HG02938 (cell line): ENCODE measurements around the gene NEK8.
A peak's percentile ranks its signal among the peaks of the same experiment; 100 is the strongest.

Experiments
- ATAC-seq: cut with Tn5 transposase; IDR thresholded peaks from one replicate; pipeline ENCODE4 v1.9.1; 2021; ENCODE audit warnings: mild to moderate bottlenecking, moderate library complexity; ENCODE audit not compliant: unreplicated experiment

Gene NEK8

DNA sequence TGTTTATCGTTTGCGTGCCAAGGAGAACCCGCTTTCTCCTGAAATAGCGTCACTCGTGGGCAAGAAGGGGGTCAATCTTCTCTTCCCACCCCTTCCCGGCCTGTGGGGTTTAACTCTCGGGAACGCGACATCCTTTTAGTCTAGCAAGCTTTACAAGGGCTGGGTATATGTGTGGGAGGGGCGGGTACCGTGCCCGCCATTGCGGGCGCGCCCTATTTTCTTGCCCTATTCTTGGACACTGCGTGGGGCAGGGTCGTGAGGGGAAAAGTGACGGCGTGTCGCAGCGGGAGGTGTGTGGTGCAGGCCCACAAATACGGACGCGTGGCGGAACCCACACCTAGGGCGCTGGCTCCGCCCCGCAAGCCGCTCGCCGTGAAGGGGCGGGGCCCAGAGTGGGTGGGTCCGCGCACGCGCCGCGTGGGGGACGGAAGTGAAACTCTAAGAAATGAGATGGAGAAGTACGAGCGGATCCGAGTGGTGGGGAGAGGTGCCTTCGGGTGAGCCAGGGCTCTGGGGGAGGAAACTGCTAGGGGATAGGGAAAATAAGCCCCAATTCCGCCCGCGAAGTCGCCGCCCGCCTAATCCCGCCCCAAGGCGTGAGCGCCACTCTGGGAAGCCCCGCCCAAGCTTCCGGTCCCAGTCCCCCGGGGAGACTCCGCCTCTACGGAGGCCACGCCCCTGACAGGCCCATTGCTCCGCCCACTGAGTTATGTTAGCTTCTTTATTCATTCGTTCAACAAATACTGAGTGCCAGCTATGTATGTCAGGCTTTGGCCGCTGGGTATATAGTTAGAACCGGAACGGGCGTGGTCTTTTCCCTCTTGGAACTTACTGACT lies at the start of gene NEK8:
NEK8 (plus strand) TSS at position 425 of the 837 bp plus-strand sequence; CDS start at position 451, 26 bp downstream.
- ATAC-seq = peak; percentile 28

DNA sequence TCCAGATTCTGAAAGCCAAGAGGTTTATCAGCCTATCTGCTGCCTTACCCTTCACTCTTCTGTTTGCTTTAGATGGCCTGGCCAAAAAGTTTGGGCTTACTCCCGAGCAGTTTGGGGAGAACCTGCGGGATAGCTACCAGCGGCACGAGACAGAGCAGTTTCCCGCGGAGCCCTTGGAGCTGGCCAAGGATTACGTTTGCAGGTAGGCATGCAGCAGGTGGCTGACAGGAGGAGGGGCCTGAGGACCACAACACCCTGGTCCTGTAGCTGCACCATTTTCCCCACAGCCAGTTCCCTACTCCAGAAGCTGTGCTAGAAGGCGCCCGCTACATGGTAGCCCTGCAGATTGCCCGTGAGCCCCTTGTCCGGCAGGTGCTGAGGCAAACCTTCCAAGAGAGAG lies 45.9 kb upstream of the NEK8 start:
- ATAC-seq = no peak

DNA sequence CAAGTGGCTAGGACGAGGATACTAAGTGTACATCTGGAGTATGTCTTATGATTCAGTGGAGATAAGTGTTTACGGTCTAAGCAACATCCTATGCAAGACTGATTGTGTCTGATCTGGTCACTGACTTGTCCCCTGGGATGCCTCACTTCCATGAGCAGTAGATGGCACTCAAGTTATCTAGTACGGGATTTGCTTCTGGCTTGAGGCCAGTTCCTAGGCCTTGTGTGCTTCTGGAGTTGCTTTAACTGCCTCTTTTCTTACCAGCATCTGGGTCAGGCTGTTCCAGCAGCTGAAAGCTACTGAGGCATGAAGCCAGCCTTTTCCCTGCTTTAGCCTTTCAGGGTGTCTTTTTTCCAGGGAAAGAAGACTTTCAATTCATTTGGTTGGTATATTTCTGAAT lies 43.6 kb upstream of the NEK8 start:
- ATAC-seq = no peak

DNA sequence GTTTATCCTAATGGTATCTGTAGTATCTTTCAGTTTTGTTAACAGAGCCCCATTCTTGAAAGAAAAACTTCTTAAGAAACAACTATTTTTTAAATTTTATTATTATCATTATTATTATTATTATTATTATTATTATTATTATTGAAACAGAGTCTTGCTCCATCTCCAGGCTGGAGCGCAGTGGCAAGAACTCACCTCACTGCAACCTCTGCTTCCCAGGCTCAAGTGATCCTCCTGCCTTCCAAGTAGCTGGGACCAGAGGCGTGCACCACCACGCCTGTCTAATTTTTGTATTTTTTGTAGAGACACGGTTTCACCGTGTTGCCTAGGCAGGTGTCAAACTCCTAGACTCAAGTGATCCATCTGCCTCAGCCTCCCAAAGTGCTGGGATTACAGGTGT lies 43.2 kb upstream of the NEK8 start:
- ATAC-seq = no peak

DNA sequence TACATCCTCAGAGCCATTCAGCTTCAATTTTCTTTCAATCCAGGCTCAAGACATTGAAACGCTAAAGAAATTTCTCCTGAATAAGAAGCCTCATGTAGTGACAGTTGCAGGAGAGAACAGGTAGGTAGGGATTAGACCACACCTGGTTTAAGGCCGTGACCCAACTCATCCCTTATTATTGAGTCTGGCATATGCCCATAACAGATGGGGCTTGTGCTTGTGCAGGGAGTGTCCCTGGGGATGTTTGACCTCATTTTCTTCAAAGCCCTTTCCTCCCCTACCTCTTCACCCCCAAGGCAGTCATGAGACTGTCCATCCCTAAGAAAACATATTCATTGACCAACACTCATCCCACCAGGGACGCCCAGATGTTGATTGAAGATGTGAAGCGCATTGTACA lies 42.3 kb upstream of the NEK8 start:
- ATAC-seq = no peak

DNA sequence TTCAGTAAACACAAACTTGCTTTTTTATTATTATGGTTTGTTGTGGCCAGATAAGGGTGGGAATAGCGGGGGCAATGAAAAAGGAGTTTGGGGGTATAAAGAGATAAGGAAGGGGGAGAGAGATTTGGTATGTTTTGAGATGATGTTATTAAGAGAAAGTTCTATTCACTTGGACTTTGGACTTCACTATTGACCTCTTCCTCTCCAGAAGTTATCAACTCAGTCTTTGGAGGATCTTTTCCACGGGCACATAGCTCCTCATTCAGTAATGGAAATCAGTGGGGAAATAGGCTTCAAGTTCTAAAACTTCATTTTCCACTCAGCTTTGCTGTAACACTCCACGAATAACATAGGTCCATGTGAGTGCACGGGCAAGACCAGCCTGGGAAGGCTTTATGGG lies 40.1 kb upstream of the NEK8 start:
- no peak for ATAC-seq

DNA sequence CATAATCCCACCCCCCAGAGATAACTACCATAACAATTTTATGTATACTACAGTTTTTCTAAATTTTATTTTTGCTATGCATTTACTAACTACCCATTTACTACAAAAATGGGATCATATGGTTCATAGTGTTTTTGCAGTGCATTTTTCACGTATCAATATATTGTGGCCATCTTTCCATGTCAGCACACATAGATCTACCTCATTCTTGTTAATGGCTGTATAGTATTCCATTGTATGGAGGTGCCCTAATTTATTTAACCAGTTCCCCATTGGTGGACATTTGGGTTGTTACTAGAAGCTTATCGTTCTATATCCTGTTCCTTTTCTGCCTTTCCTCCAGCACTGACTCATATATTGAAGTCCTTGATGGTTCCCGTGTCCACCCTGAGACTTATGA lies 39.6 kb upstream of the NEK8 start:
- ATAC-seq = no peak

DNA sequence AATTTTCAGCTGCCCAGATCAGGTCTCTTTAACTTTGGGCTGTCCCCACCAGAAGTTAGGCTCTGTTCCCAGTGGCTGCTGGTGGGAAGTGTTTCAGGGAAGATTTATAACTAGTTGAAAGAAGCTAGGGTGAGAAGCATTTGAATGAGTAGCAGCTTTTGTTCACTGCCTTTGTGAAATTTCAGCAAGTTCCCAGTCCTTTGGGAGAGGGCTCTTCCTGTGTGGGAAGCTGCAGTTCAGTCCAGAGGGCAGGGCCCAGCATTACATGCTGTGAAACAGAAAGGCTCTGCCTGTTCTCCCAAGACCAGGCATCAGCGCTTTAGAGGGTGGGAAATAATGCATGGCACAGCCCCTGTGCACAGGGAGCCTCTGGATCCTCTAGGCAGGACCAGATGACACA lies 34.7 kb upstream of the NEK8 start:
- no peak for ATAC-seq

DNA sequence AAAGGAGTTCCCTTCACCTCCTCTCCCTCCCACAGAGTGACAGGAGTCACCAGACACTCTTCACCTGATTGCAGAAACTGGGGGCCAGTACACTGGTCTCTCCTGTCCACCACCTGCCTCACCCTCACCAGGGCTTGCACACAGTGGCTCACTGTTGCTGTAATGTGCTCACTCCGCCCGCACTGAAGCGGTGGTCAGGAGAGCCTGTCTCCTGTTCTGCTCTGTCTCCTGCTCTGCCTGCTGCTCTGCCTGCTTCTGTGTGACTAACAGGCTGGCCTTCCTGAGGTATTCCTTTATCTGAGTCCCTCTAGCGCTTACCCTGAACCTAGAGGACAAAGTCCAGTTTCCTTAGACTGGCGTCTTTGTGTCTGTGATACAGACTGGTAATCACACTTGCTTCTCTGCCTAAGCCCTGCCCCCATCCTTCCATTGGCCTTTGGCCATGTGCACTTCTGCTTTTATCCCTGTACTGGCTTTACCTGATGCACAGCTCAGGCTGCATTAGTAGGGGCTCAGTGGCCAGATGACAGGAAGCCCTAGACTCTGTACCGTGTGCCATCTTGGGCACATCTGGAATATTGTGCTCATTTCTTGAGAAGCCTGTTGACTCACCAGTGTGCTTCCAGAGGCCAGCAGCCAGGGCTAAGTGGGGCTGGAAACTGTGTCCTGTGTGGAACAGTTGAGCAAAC lies 30.2 kb upstream of the NEK8 start:
- no peak for ATAC-seq

DNA sequence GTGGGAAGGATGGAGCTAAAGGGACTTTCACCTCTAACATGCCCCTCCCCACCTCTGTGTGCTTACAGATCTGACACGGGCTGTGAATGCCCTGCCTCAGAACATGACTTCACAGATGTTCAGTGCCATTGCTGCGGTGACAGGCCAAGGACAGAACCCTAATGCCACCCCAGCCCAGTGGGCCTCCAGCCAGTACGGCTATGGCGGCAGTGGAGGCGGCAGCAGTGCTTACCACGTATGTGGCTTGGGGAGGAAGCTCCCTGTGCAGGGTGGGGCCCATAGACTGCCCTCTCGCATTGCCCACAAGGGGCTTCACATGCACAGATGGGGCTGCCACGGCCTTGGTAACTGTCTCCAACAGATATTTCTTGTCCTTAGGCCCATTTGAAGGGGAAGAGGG lies 28.3 kb upstream of the NEK8 start:
- ATAC-seq = no peak

DNA sequence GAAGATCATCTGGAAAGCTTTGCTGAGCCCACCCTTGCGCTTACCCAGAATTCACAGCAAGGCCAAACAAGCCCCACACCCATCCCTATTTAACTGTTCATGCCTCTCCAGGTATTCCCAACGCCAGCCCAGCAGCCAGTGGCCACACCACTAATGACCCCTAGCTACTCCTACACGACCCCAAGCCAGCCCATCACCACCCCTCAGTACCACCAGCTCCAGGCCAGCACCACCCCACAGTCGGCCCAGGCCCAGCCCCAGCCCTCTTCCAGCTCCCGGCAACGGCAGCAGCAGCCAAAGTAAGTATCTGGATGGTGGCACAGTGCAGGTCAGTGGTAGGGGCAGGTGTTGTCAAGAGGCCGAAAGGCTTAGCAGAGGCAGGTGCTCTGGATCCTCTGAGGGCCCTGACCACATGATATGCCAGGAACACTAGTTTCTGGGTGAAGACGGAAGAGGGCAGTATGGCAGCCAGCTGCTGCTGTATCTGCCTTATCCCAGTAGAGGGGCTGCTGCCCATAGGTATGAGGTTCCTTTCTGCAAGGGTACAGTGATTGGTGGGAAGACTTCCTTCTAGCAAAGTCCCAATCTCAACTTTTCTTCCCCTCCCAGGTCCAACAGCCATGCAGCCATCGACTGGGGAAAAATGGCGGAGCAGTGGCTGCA lies 27.6 kb upstream of the NEK8 start:
- ATAC-seq = no peak

DNA sequence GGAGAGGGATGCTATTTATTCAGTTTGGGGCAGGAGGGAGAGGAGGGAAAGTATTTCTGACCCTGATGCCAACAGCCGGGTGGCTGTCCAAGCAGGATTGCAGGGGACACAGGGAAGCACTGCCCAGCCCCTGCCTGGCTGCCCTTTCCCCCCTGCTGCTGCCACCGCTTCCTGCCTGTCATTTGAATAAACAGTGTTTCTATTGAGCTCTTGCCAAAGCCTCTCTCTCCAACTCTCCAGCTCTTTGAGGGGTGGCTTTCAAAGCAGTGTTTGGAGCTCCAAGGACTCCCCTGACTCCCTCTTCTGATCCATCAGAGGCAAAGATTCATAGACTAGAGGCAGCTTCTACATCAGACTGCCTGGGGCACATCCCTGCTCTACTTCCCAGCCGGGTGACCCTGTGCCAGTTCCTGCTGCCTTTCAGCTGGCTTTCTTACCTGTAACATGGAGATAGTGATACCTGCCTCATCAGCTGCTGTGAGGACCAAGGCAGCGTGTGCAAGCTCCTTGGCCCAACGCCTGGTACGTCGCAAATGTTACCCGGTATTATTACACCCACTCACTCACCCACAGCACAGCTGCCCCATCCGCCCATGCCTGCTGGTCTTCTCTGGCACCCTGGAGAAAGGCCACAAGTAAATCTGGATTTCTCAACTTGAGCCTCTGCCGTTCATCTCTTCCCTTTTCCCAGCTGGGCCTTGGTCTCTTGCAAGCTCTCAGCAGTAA lies 26.4 kb upstream of the NEK8 start:
- ATAC-seq = no peak

DNA sequence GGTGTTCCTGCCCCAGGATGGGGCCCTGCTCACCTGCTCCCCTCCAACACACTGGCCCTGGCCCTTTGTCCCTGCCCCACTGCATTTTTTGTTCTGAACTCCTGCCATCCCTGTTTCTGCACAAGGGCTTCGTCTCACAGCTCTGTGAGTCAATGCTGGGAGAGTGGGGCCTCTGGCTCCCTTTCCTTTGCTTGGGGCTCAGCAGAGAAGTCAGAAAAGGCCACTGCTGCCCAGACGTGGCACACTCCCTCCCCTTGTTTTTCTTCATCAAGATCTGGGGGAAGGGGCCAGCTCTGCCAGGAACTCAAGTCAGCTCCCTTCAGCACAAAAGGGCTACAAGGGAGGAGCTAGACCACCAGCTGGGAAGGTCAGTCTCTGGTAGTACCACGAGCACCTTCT lies 25.8 kb upstream of the NEK8 start:
- no peak for ATAC-seq

DNA sequence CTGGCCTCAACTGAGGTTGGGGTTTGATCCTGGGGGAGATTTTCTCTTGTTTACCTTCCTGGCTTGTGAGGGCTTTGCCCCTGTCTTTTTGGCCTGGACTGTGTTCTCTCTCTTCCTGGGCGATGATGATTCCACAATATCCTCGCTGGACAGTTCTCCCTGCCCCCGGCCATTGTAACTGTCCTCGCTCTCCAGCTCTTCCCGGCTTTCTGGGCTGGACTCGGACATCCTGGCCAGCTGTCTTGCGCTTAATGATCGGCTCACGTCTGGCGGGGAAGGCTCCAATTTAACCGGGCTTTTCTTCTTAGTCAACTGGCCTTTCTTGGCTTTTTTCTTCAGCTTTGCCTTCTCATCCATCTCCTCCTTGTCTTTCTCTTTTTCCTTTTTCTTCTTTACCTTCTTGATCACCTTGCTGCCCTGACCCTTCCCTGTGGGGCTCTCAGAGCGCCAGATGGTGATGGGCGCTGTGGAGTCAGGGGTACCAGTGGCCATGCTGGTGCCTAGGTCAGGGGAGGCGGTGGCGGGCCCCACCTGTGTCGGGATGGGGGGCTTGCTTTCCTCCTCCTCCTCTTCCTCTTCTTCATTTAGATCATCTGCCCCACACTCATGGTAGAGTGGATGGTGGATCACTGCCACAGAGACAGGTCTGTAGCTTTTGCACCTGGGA lies 24.9 kb upstream of the NEK8 start:
- ATAC-seq = no peak

DNA sequence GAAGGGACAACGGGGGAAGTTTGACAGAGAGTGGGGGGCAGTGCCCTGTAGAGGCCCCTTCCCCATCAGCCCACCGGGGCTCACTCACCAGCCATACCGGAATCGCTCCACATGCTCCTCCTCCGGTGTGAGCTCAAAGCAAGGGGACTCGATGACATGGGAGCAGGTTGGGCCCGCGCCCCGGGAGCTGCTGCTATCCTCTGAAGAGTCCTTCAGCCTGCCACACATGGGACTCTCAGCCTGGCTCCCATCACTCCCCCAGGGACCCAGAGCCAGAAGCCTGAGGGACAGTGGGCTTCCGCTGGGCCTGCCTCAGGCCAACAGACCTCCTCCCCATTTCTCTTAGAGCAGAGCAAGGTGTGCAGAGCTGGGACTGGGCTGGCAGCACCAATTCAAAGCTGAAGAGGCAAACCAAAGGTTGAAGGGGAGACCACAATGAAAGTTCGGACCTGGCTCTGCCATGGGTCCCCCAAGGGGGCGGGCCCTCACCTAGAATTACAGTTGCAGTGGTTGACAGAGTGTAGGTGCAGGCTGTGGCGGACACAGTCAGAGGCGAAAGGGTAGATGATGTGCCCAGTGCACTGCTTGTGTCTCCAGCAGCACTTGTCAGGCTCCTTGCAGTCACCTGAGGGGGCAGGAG lies 24.2 kb upstream of the NEK8 start:
- no peak for ATAC-seq

DNA sequence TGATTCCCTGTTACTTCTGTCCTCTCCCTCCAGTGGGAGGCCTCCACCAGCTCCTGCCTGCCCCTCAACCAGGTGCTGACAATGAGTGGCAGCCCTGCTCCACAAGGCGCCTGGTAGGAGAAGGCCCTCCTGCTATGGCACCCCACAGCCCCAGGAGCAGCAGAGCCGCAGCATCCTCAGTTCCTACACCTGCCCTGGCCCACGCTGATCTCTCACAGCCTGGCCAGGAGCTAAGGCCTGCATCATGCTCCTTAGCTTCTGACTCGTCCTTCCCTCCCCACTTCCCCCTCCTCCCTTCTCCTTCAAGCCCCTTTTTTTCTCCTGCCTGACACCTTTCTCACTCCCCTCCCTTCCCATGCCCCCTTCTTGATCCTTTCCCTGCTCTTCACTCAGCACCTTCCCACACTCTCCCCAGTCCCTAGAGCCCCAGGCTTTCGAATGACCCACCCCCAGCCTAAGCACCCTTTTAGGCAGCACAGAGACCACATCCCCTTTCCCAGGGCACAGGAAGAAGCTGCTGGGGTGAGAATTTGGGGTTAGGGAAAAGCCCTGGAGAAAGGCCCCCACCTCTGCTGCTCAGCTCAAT lies 23.4 kb upstream of the NEK8 start:
- ATAC-seq = no peak

DNA sequence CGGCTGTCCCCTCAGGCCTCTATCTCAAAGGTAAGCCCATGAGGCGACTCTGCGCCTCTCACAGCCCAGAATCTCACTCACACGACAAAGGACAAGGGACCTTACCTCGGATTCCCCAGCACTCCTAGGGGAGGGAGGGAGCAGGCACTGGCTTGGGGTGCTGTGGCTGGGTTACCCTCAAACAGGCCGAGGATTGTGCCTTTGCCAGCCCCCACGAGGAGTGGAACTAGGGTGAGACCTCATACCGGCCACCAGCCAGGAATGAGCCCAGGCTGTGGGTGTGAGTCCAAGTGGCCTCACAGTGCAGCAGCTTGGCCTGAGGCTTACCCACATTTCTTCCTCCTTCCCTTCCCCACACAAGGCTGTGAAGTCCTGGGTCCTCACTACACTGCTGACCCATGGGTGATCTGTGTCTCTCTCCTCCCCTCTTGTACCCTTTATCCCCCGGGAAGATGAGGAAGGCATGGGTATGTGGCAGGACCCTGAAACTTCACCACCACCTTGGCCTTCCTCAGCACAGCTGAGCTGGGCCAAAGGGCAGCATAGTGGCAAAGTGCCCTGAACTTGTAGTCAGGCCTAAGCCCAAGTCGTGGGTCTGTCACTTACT lies 22.8 kb upstream of the NEK8 start:
- no peak for ATAC-seq

DNA sequence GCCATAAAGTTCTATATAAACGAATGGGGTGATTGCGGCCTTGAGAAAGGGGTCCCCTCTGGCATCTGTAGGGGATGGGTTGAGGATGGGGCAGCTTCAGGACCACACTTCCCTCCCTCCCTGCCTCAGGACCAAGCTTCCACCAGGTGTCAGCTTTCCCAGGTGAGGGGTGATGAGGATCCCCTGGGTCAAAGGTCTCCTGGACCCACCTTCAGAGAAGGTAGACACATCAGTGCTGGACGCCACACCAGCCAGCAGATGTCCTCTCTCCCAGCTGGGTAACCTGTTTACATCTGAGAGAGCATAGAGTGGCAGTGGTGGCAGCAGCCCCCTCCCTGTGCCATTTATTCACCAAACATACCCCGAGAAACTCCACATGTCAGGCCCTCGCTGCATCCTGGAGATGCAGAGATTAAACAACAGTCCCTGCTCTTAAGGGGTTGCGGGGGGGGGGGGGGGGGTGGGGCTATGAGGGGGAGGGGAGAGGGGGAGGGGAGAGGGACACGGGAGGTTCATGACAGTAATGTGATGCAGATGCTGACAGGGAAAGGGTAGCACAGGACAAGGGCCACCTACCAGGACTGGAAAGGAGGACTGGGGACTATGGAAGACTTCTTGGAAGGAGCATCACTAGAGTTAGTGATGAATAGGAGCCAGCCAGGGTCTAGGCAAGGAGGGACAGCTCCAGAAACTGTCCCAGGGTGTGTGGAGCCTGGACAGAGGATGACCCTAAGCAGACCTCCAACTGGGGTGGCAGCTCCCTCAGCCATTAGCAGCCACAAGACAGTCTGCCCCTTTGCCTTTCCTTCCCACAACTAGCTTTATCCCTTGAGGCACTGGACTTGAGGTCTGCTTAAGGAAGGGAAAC lies 21.9 kb upstream of the NEK8 start:
- no peak for ATAC-seq

DNA sequence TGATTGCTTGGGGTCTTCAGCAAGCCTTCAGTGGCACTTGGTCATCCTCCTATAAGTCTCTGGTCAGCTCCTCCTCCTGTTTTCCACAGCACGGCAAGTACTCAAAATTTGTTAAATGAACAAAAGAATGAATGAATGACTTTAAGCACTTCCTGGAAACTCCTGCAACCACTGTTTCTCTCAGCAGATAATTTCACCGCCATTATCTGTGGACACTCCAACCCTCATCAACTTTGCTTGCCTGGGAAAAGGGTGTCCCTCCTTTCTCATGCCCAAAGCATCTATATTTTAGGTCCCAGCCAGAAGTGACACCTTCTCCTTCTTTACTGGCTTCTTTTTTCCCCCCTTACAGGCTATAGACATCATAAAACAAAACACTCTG lies 21.3 kb upstream of the NEK8 start:
- ATAC-seq = no peak
